COLO829 (cell line): ENCODE results near the gene CLEC7A.

Source experiments
- DNase-seq: peaks from one replicate; pipeline ENCODE4 v3.0.0; 2012; ENCODE audit warnings: low spot score

Gene CLEC7A

GRCh38 chr12:10130042-10130441 is at the start of gene CLEC7A:
TSS of gene CLEC7A (minus strand) at chr12:10130199. CDS start at chr12:10130082, 117 bp downstream.
- no peak for DNase-seq

- no peak for DNase-seq
Measured at GRCh38 chr12:10179776-10180181, 49.8 kb upstream of the CLEC7A start.

- DNase-seq, result no peak
Measured at GRCh38 chr12:10178821-10179220, 48.8 kb upstream of the CLEC7A start, which contains the start of gene TMEM52B. TSS of gene TMEM52B (plus strand) at chr12:10179032. CDS start at chr12:10179575, 543 bp downstream.

GRCh38 chr12:10175846-10176636 is 46.0 kb upstream of the CLEC7A start:
- DNase-seq, result no peak

- DNase-seq, result no peak
Measured at GRCh38 chr12:10174986-10175614, 45.1 kb upstream of the CLEC7A start.

GRCh38 chr12:10171973-10172728 is 42.2 kb upstream of the CLEC7A start, which contains the start of gene OLR1:
TSS of gene OLR1 (minus strand) at chr12:10172132. CDS start at chr12:10172077, 55 bp downstream.
- no peak for DNase-seq

- DNase-seq, result no peak
Measured at GRCh38 chr12:10170216-10170615, 40.2 kb upstream of the CLEC7A start.

- DNase-seq, result no peak
Measured at GRCh38 chr12:10169104-10169503, 39.1 kb upstream of the CLEC7A start.

GRCh38 chr12:10167599-10167998 is 37.6 kb upstream of the CLEC7A start:
- DNase-seq, result no peak

- no peak for DNase-seq
Measured at GRCh38 chr12:10165421-10165820, 35.4 kb upstream of the CLEC7A start.

GRCh38 chr12:10163084-10163483 is 33.1 kb upstream of the CLEC7A start:
- no peak for DNase-seq

GRCh38 chr12:10160617-10161385 is 30.8 kb upstream of the CLEC7A start:
- DNase-seq, result no peak

GRCh38 chr12:10159280-10159679 is 29.3 kb upstream of the CLEC7A start:
- no peak for DNase-seq

- DNase-seq, result no peak
Measured at GRCh38 chr12:10158406-10158805, 28.4 kb upstream of the CLEC7A start.

GRCh38 chr12:10155966-10156365 is 26.0 kb upstream of the CLEC7A start:
- DNase-seq, result no peak

GRCh38 chr12:10154145-10154496 is 24.1 kb upstream of the CLEC7A start:
- DNase-seq, result no peak

- peak; percentile 45 for DNase-seq
Measured at GRCh38 chr12:10153271-10154144, 23.5 kb upstream of the CLEC7A start.

- no peak for DNase-seq
Measured at GRCh38 chr12:10151621-10152020, 21.6 kb upstream of the CLEC7A start.

- DNase-seq, result no peak
Measured at GRCh38 chr12:10147714-10148403, 17.9 kb upstream of the CLEC7A start.

- DNase-seq, result peak; percentile 76
Measured at GRCh38 chr12:10142976-10143589, 13.1 kb upstream of the CLEC7A start.
